Hematopoietic multipotent progenitor cell treated with erythropoietin and hydrocortisone succinate and interleukin-3 and kit ligand, for 6 days (in vitro differentiated cells): ENCODE data around the gene OGFOD3.
"Not testable (repeated sequence)": the region's sequence is repeated elsewhere in the genome, so short reads cannot be mapped to it uniquely, and the experiment has no call there.

Experiments used
- DNase-seq: peaks from one replicate; pipeline ENCODE4 v3.0.0-alpha.2; 2015

The OGFOD3 gene

GRCh38 chr17:82386255-82386831 lies 32.0 kb downstream of the OGFOD3 start:
- no peak for DNase-seq

- no peak for DNase-seq
Measured at GRCh38 chr17:82385559-82386254, 32.7 kb downstream of the OGFOD3 start.

DNA sequence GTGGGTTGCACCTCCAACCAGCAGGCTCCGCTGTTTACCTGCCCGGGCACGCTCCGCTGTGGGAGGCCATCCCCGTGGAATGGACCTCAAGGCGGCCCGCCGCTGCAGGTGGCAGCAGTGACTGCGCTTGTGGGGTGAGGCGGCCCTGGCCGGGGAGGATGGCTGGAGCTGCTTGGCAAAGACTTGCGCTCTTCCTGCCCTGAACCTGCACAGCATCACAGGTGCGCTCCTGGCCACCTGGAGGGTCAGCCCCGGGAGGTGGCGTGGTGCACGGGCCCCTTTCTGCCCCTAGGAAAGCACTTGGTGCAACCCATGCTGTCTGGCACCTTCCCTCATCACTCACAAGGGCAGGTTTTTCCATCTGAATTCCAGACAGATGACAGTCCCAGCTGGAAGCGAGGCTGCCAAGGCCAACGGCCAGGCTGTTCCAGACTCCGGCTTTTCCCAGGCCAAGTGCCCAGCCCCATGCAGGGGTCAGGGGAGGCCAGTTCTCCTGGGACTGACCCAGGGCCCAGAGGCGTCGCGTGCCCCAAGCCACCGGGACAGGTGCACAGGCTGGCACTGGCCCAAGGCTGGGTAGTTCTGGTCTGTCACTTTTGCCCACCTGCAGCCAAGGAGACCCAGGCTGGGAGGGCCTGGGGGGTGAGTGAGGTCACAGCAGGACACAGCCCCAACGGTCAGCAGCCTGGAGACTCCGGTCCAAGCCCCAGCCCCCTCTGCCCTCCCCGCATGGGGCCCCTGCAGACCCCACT lies 33.5 kb downstream of the OGFOD3 start:
- no peak for DNase-seq

- DNase-seq: no peak
Measured at GRCh38 chr17:82384051-82384729, 34.2 kb downstream of the OGFOD3 start.

DNA sequence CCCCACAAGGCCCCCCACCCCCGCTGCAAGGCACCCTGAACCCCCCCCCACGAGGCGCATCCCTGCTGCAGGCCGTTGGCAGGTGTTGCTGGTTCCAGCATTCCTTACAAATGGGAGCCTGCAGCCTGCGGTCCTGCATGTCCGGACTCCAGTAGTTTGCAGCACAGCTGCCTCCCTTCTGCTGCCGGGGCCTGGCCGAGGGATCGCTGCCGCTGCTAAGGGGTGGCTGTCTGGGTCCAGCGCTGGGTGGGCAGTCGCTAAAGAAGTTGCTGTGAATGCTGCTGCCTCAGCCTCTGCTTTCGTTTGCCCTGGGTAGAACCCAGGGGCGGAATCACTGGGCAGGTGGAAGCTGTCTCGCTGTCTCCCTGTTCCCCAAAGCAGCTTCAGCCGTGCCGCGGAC lies 35.0 kb downstream of the OGFOD3 start:
- no peak for DNase-seq

GRCh38 chr17:82382933-82383255 lies 35.5 kb downstream of the OGFOD3 start:
- DNase-seq: no peak

- not testable (repeated sequence) for DNase-seq
Measured at GRCh38 chr17:82382220-82382932, 36.0 kb downstream of the OGFOD3 start.

- DNase-seq: not testable (repeated sequence)
Measured at GRCh38 chr17:82381703-82382009, 36.7 kb downstream of the OGFOD3 start.

DNA sequence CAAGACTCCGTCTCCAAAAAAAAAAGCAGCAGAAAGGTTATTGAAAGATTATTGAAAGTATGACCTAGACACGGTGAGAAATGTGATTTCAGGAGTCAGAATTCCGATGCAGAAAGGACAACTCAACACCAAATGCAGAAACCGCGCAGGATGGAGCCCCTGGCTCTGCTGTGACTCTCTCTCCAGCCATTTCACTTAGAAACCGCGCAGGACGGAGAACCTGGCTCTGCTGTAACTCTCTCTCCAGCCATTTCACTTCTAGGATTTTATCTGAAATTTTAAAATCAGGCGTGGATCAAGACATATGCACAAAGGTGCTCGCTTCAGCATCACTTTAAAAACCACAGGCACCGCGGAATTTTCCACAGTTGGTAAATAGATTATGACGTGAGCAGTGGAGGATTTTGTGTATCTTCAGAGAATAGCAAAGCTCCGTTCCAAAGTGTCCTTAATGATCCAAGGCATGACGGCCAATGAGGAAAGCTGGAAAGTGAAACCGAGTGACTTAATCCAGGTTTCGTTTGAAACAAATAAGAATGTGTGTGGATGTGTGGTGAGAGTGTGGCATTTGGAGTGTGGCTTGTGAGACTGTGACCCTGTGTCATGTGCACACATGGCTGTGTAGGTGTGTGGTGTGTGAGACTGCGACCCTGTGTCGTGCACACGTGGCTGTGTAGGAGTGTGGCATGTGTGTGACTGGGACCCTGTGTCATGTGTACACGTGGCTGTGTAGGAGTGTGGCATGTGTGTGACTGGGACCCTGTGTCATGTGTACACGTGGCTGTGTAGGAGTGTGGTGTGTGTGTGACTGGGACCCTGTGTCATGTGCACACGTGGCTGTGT lies 37.3 kb downstream of the OGFOD3 start:
- DNase-seq: no peak

DNA sequence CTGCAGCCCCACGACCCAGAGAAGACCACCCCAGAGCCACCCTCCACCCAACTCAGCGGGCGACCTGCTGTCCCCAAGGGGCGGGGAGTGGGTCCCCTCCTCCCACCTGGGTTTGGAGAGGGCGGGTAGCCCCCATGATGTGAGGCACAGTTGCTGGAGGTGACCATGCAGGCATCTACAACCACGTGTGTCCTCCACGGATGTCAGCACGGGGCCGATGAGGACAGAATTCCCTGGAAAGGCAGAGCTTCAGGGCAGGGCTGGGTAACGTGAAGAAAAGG lies 39.7 kb downstream of the OGFOD3 start:
- DNase-seq: no peak

- DNase-seq: no peak
Measured at GRCh38 chr17:82377924-82378740, 40.3 kb downstream of the OGFOD3 start.

DNA sequence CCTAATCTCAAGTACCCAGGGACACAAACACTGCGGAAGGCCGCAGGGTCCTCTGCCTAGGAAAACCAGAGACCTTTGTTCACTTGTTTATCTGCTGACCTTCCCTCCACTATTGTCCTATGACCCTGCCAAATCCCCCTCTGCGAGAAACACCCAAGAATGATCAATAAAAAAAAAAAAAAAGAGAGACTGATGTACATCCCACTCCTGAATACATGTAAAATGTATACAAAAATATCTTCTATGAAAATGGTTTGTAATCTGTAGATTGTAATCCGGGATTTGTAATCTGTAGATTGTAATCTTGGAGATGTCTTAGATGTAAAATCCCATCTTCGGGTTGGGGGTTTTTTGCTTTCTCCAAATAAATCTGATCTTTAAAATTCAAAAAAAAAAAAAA lies 41.1 kb downstream of the OGFOD3 start:
- not testable (repeated sequence) for DNase-seq

DNA sequence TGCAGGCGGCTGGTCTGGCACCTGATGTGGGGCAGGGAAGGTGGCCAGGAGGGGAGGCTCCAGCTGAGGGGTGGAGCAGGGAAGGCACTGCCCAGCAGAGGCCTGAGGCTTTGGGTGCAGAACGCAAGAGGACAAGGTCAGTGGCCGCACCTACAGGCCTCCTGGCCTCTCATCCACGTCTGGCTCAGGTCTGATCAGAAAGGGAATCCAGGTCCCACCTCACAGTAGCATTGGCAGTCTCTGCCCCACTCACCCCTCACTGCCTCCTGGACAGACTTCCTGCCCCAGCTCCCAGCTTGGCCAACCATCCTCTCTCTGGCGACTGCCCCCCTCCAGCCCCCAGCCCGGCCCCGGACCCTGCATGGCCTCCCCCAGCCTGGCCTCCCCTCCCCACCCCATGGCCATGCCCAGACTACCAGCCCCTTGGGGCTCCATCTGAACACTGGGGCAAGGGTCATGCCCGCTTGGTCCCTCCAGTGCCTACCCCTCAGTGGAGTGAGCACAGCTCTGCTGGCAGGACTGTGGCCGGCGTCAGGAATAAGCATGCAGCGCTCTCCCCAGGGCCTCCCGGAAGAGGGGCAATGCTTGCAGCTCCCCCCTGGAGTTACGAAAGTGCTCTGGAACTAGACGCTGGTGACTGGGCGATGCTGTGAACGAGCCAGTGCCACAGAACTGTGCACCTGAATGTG lies 42.2 kb downstream of the OGFOD3 start:
- DNase-seq: no peak

DNA sequence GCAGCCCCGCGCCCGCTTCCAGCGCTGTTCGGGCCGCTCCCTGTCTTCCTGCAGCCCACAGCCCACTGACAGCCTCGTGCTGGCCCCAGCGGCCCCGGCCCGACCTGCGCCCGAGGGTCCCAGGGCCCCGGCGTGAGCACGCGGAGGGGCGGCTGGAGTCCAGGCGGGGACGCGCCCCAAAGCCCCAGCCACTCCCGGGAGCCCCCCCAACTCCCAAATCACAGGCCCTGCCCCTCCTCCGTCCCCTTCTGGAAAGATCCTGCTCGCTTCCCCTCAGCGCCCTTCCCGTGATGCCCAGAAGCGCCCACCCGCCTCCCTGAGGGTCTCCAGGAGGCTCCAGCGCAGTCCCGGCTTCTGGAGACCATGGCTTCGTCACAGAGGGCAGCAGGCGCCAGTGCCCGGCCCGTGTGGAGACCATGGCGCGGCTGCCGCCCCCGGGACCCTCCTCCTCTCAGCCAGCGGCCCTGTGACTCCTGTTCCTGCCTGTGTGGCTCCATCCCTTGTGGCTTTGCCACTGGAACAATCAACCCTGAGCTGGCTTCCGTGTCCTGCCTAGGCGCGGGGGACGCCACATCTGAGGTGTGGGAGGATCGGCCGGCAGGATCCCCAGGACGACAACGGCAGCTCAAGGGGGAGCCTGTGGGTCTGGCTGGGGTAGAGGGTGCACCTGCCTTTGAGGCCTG lies 42.9 kb downstream of the OGFOD3 start:
- no peak for DNase-seq

DNA sequence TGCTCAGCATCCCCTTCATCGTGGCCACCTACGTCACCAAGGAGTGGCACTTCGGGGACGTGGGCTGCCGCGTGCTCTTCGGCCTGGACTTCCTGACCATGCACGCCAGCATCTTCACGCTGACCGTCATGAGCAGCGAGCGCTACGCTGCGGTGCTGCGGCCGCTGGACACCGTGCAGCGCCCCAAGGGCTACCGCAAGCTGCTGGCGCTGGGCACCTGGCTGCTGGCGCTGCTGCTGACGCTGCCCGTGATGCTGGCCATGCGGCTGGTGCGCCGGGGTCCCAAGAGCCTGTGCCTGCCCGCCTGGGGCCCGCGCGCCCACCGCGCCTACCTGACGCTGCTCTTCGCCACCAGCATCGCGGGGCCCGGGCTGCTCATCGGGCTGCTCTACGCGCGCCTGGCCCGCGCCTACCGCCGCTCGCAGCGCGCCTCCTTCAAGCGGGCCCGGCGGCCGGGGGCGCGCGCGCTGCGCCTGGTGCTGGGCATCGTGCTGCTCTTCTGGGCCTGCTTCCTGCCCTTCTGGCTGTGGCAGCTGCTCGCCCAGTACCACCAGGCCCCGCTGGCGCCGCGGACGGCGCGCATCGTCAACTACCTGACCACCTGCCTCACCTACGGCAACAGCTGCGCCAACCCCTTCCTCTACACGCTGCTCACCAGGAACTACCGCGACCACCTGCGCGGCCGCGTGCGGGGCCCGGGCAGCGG lies 43.6 kb downstream of the OGFOD3 start:
- DNase-seq: no peak

- no peak for DNase-seq
Measured at GRCh38 chr17:82373731-82374625, 44.4 kb downstream of the OGFOD3 start.

DNA sequence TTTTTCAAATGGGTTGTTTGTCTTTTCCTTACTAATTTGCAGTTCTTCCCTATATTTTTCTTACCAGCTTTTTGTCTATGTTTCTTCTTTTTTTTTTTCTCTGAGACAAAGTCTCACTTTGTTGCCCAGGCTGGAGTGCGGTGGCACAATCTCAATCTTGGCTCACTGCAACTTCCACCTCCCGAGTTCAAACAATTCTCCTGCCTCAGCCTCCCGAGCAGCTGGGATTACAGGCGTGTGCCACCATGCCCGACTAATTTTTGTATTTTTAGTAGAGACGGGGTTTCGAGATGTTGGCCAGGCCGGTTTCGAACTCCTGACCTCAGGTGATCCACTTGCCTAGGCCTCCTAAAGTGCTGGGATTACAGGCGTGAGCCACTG lies 45.3 kb downstream of the OGFOD3 start:
- not testable (repeated sequence) for DNase-seq

- no peak for DNase-seq
Measured at GRCh38 chr17:82372249-82373071, 45.9 kb downstream of the OGFOD3 start.
